ENCODE results near the gene A4GALT.
A peak's percentile ranks its signal among the peaks of the same experiment; 100 is the strongest.

The A4GALT gene

DNA sequence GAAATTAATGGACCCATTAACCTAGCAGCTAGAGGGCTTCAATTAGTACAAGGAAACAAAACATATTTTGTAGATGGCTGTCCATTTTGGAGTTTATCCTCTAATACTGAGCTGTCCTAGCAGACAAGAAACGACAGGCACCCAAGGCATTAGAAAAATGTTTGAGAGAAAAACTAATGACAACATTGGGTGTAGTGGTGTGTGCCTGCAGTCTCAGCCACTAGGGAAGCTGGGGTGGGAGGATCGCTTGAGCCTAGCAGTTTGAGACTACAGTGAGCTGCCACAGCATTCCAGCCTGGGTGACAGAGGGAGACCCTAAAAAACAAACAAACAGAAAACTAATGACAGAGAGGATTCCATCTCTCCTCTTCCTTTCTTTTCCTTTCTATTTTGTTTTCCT is 1.5 kb downstream of the A4GALT start:
- Histone ChIP-seq H3K9me3 (no peaks in the 10 kb centered on the region), H3K9ac (no peak overlapping the region), H3K4me1 (peaks cover 60% of the 10 kb centered on the region), H3K27me3 (peaks cover 71% of the 10 kb centered on the region), H3K27ac (no peak overlapping the region), H4K20me1 (peaks cover 27% of the 10 kb centered on the region), H3K4me2 (peak overlapping the region; percentile 94; the same call in 1 of the 2 replicates), H3K4me3 (no peak overlapping the region), H3K36me3 (no peaks in the 10 kb centered on the region)
- no peak for TF ChIP-seq Cebpa-rat (IDR thresholded peaks at IDR 0.05)

- peak overlapping the region; percentile 67 for H3K4me2 ChIP-seq
Measured at GRCh38 chr22:42717197-42717928, 3.3 kb downstream of the A4GALT start.

DNA sequence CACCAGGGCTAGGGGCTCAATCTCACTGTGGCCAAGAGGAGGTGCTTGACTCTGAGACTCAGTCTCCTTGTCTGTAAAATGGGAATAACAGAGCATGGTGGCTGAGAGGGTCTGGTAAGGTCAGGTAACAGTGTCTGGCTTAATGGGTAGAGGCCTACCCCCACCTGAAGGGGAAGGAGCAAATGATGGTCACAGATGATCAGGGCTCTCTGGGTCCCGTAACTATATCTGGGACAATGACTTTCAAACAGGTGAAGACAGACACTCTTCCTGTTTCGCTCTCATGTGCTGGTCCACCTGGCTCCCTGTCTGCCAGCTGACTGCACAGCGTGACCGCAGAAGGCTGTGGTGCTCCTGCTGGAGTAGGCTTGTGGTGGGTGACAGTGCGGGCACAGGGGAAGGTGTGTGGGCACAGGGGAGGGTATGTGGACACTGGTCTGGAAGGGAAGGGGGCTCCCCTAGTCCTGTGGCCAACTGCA is 4.0 kb downstream of the A4GALT start:
- Histone ChIP-seq H3K9me3 (no peaks in the 10 kb centered on the region), H3K4me2 (peak overlapping the region; percentile 67), H4K20me1 (peaks cover 27% of the 10 kb centered on the region), H3K27ac (no peak overlapping the region), H3K27me3 (peaks cover 47% of the 10 kb centered on the region), H3K36me3 (no peaks in the 10 kb centered on the region), H3K9ac (no peak overlapping the region), H3K4me1 (peaks cover 65% of the 10 kb centered on the region), H3K4me3 (no peak overlapping the region)
- no peak for TF ChIP-seq Cebpa-rat (IDR thresholded peaks at IDR 0.05)

More at GRCh38 chr22:42717197-42717928, 3.3 kb downstream of the A4GALT start:
- Histone ChIP-seq H3K36me3 (no peaks in the 10 kb centered on the region), H3K4me3 (no peak overlapping the region), H3K9ac (no peak overlapping the region), H3K4me1 (peaks cover 58% of the 10 kb centered on the region), H3K27ac (no peak overlapping the region), H3K27me3 (peaks cover 54% of the 10 kb centered on the region), H4K20me1 (peaks cover 27% of the 10 kb centered on the region), H3K9me3 (no peaks in the 10 kb centered on the region)
- no peak for TF ChIP-seq Cebpa-rat (IDR thresholded peaks at IDR 0.05)

- peak overlapping the region; percentile 67 for H3K4me2 ChIP-seq
- no peak overlapping the region for H3K9ac ChIP-seq
- peaks cover 42% of the 10 kb centered on the region for H3K27me3 ChIP-seq
- peaks cover 69% of the 10 kb centered on the region for H3K4me1 ChIP-seq
- no peak overlapping the region for H3K27ac ChIP-seq
- H4K20me1 ChIP-seq, result peaks cover 26% of the 10 kb centered on the region
- no peak for TF ChIP-seq Cebpa-rat (IDR thresholded peaks at IDR 0.05)
- H3K36me3 ChIP-seq, result no peaks in the 10 kb centered on the region
- no peaks in the 10 kb centered on the region for H3K9me3 ChIP-seq
- H3K4me3 ChIP-seq, result no peak overlapping the region
Measured at GRCh38 chr22:42716221-42716620, 4.4 kb downstream of the A4GALT start.

GRCh38 chr22:42714768-42715390 is 5.8 kb downstream of the A4GALT start:
- TF ChIP-seq Cebpa-rat (IDR thresholded peaks at IDR 0.05), result no peak
- H3K9ac ChIP-seq, result no peak overlapping the region
- no peak overlapping the region for H3K27ac ChIP-seq
- H3K4me3 ChIP-seq, result no peak overlapping the region
- no peak overlapping the region for H3K4me2 ChIP-seq
- H3K36me3 ChIP-seq, result no peaks in the 10 kb centered on the region
- H3K4me1 ChIP-seq, result peaks cover 60% of the 10 kb centered on the region
- H4K20me1 ChIP-seq, result peaks cover 13% of the 10 kb centered on the region
- H3K27me3 ChIP-seq, result peaks cover 29% of the 10 kb centered on the region
- peaks cover 6% of the 10 kb centered on the region for H3K9me3 ChIP-seq

DNA sequence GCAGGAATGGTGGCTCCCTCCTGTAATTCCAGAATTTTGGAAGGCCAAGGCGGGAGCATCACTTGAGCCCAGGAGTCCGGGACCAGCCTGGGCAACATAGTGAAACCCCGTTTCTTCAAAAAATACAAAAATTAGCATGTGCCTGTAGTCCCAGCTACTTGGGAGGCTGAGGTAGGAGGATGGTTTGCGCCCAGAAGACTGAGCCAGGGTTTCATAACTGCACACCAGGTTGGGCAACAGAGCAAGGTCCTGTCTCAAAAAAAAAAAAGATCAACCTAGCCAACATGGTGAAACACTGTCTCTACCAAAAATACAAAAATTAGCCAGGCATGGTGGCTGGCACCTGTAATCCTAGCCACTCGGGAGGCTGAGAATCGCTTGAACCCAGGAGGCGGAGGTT is 6.4 kb downstream of the A4GALT start:
- no peak overlapping the region for H3K4me2 ChIP-seq
- H3K9me3 ChIP-seq, result peaks cover 12% of the 10 kb centered on the region
- peaks cover 23% of the 10 kb centered on the region for H3K27me3 ChIP-seq
- no peak overlapping the region for H3K4me3 ChIP-seq
- H4K20me1 ChIP-seq, result peaks cover 7% of the 10 kb centered on the region
- H3K36me3 ChIP-seq, result no peaks in the 10 kb centered on the region
- no peak for TF ChIP-seq Cebpa-rat (IDR thresholded peaks at IDR 0.05)
- H3K9ac ChIP-seq, result no peak overlapping the region
- H3K27ac ChIP-seq, result no peak overlapping the region
- peaks cover 54% of the 10 kb centered on the region for H3K4me1 ChIP-seq

GRCh38 chr22:42711895-42712837 is 8.5 kb downstream of the A4GALT start:
- Histone ChIP-seq H3K36me3 (no peaks in the 10 kb centered on the region), H3K4me3 (no peak overlapping the region), H3K4me2 (peak overlapping the region; percentile 46), H4K20me1 (no peaks in the 10 kb centered on the region; the same call in 1 of the 2 replicates), H3K9ac (no peak overlapping the region), H3K4me1 (peaks cover 33% of the 10 kb centered on the region), H3K27me3 (peaks cover 3% of the 10 kb centered on the region; the same call in 1 of the 2 replicates), H3K9me3 (peaks cover 16% of the 10 kb centered on the region), H3K27ac (no peak overlapping the region)
- no peak for TF ChIP-seq Cebpa-rat (IDR thresholded peaks at IDR 0.05)

DNA sequence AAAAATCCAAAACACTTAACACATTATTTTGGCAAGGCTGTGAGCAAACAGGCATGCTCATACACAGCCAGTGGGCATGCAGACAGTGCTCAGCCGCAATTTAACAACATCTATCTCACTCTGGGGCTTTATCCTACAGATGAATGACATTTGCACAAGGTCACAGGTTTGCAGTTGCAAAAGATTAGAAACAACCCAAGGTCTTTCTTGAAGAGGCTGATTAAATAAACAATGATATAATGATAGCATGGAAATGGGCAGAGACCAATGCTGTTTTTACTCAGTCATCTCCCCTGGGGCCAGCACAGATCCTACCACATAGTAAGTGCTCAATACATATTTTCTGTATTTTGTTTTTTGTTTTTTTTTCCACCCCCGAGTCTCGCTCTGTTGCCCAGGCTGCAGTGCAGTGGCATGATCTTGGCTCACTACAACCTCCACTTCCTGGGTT is 9.4 kb downstream of the A4GALT start:
- H3K4me2 ChIP-seq, result peak overlapping the region; percentile 46
- TF ChIP-seq Cebpa-rat (IDR thresholded peaks at IDR 0.05), result no peak
- H3K9ac ChIP-seq, result no peak overlapping the region
- peaks cover 25% of the 10 kb centered on the region for H3K4me1 ChIP-seq
- peaks cover 16% of the 10 kb centered on the region for H3K9me3 ChIP-seq
- H3K4me3 ChIP-seq, result no peak overlapping the region
- H3K36me3 ChIP-seq, result no peaks in the 10 kb centered on the region
- H3K27ac ChIP-seq, result no peak overlapping the region
- H4K20me1 ChIP-seq, result no peaks in the 10 kb centered on the region
- no peaks in the 10 kb centered on the region for H3K27me3 ChIP-seq

- H3K4me3 ChIP-seq, result no peak overlapping the region
- H3K9ac ChIP-seq, result no peak overlapping the region
- H3K9me3 ChIP-seq, result peaks cover 16% of the 10 kb centered on the region
- H3K27ac ChIP-seq, result no peak overlapping the region
- H4K20me1 ChIP-seq, result no peaks in the 10 kb centered on the region
- no peak overlapping the region for H3K4me2 ChIP-seq
- H3K27me3 ChIP-seq, result no peaks in the 10 kb centered on the region
- TF ChIP-seq Cebpa-rat (IDR thresholded peaks at IDR 0.05), result no peak
- H3K4me1 ChIP-seq, result peaks cover 19% of the 10 kb centered on the region
- no peaks in the 10 kb centered on the region for H3K36me3 ChIP-seq
Measured at GRCh38 chr22:42708417-42708816, 12.3 kb downstream of the A4GALT start.

All from BLaER1 (cell line).